Hematopoietic multipotent progenitor cell treated with erythropoietin and hydrocortisone succinate and interleukin-3 and kit ligand, for 8 days (in vitro differentiated cells): ENCODE measurements around the gene TP53RK.
"Not testable (repeated sequence)": the region's sequence is repeated elsewhere in the genome, so short reads cannot be mapped to it uniquely, and the experiment has no call there.

Source experiments
- DNase-seq: peaks from one replicate; pipeline ENCODE4 v3.0.0-alpha.2; 2015

TP53RK gene

DNA sequence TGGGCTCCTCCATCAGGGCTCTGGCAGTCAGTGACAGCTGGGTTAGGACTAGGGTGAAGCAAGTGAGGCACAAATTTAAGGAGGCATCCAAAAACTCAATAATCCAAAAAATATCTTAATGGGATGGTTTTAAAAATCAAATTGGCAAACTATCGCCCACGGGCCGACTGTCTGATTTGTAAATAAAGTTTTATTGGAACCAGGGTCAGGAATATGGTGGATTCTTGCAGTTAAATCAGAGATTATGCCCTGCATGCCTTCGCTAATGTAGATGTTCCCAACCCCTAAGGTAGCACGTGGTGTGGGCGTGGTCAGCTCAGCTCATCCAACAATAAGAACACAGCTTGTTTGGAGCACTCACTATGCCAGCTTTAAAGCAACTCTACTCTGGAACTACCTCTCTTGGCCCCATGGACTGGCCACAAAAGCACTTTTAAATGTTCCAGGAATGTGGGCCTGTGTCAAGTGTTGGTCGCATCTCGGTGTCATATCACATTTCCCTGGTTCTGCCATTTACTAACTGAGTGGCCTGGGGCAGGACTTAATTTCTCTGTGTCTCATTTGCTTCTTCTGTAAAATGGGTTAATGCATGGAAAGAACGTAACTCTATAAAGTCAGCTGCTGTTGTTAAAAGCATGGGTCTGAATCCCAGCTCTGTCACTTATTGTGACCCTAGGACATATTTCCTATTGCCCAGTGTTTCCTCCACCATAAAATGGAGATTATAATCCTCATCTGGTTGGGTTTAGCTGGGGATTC, 7.0 kb downstream of the TP53RK start:
- DNase-seq: peak; percentile 62

DNA sequence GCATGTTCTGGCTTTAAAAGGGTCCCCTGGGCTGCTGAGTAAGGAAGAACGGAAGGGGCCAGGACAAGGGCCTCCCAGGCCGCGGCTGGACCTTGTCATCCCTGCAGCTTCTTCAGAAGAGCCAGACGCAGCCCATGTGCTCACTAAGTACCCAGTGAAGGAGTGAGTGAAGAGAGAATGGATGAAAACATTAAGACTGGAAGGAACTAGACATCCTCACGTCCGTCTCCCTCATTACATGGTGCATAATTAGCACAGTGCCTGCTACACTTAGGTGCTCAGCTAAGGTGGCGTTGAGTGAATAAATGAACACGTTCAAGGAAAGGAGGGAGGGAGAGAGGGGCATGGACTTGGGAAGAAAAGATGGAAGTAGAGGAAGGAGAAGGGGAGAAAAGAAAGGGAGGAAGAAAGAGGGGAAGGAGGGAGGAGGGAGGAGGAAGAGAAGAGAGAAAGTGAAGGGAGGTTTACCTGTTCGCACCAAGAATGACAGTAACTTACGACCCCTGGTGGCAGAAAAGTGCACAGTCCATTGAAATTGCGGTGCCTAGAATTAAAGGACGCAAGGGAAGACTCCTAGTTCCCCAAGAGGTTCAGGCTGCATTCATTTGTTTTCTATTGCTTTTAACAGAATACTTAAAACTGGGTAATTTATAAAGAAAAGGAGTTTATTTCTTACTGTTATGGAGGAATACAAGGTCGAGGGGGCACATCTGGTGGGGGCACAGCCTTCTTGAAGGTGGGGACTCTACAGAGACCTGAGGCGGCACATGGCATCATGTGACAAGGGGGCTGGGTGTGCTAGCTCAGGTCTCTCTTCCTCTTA, 8.0 kb downstream of the TP53RK start:
- peak; percentile 80 for DNase-seq

DNA sequence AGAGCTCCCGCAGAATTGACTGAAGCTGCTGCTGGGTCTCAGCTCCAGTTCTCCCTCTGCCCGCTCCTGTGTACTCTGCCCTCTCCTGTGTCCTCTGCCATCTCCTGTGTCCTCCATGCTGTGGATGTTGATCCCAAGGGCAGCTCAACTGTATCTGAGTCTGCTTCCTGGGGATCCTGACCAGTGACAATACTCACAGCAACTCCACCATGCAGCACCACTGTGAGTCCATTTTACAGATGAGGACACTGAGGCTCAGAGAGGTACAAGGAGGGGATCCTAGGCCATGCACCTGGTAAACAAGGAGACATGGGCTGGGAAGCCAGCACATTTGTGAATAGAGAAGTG, 8.6 kb downstream of the TP53RK start:
- DNase-seq: no peak

DNA sequence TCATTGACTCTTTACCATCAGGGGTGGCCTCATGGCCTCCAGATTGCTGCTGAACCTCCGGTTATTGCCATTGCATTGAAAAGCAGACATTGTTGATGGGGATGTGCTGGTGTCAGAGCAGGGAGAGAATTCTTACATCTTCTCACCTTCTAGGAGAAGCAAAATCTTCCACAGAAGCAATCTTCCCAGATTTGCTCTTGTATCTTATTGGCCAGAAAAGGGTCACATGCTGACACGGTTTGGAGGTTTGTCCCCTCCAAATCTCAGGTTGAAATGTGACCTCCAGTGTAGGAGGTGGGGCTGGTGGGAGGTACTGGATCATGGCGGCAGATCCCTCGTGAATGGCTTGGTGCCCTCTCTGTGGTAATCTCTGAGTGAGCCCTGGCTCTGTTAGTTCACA, 10.7 kb downstream of the TP53RK start:
- no peak for DNase-seq

DNA sequence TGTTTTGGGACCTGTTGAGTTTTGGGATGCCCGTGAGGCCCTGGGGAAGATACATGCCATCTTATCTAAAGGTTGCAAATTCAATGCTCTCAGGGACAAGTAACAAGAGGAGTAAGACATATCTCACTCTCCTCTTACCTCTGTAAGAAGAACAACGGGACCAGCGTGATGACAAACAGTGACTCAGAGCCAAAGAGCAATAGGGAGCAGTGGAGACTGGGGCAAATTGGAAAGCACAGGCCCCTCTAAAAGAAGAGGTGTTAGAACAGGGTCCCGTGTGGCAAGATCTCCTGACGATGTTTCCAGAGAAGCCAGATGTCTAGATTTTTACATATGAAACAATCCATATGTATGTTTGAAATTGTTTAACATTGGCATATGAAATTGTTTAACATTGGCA, 11.6 kb downstream of the TP53RK start:
- DNase-seq: no peak

DNA sequence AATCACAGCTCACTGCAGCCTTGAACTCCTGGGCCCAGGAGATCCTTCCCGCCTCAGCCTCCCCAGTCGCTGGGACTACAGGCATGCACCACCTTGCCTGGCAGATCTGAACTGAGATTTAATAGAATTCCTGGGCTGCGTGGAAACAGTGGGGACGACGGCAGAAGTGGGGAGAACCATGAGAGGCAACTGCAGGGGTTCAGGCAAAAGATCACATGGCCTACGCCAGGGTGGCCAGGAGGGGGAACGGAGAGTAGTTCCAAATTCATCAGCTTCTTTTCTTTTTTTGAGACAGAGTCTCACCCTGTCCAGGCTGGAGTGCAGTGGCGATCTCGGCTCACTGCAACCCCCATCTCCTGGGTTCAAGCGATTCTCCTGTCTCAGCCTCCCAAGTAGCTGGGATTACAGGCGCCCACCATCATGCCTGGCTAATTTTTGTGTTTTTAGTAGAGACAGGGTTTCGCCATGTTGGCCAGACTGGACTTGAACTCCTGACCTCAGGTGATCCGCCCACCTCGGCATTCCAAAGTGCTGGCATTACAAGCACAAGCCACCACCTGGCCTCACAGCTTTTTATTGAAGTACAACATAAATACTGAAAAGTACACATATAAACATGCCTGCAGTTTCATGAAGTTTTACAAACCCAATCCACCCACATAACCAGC, 12.5 kb downstream of the TP53RK start:
- DNase-seq: not testable (repeated sequence)

DNA sequence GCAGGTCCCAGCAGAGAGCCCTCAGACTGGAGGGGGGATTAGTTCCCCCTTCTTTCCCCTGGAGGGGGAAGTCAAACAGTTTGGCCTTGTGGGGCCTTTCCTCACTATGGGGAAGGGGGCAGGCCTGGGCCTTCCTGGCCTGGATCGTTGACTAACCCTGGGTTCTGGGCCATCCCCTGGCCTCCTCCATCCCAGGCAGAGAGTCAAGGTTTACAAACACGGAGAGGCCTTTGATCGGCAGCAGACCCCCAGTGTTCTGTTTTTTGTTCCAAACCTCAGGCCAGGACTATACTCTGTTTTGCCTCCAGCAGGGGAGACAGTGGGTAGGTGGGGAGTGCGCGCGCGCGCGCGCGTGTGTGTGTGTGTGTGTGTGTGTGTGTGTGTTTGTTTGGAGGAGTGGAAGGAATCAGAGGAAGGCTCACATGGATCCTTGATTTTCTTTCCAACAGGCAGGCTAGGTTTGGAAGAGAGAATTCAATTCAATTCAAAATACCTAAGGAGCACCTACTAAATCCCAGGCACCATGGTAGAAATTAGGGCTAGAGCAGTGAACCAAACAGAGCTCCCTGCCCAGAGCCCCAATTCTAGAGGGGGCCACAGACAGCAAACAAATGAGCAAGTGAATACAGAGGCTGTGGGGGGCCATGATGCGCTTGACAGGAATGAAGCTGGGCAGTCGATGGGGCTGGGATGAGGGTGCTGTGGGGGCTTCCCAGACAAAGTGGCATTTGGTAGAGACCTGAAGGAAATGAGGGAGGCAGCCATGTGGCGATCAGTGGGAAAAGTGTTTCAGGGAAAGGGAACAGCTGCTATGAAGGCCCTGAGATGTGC, 14.8 kb downstream of the TP53RK start:
- DNase-seq: no peak

DNA sequence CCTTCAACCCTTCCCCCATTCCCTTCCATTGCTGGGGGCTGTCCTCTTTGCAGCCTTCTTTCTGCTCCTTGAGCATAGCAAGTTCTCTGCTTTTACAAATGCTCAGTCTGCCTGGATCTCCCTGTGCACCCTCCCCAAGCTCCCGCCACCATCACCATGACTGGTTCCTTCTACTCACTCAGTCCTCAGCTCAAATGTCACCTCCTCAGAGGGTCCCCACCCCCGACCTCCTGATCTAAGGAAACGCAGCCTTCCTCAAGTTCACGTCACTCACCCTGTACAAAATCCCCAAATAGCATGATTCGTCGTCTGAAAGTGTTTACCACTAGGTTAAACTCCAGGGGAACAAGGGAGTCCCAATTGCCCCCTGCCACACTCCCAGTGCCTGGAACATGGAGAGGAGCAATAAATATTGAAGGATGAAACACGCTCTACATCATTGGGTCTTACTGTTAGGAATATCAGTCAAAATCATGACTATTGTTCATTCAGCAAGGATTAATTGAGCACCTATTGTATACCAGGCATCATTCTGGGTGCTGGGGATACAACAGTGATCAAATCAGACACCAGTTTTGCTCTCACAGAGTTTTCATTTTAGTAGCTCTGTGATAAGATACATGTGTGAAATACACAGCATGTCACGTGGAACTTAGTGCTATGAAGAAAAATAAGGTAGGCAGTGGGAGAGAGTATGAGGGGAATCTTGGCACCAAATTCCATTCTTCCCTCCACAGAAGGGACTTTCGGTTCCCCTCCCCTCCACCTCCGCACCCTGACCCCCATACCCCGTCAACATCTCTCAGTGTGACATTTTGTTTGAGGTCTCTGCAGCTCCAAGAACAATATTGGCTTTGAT, 15.6 kb downstream of the TP53RK start:
- DNase-seq: no peak

DNA sequence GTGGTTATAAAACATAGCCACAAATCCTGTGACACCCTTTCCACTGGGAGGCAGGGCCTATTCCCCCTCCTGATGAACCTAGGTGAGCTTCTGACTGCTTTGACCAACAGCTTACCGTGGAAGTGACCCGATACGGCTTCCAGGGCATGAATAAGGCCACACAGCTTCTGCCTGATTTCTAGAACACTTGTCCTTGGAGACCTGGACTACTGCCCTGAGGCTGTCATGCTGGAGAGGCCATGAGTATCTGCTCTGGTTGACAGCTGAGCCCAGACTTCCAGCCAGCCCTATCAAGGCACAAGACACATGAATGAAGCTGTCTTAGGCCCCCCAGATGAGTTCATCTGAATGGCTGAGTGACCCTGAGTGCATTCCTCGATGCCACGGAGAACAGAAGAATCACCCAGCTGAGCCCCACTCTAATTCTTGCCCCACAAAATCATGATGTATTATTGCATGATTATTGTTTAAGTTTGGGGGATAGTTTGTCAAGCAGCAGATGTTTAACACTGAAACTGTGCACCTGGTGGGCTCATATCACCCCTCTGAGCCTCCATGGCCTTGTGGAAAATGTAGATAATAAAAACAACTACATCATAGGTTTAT, 16.6 kb downstream of the TP53RK start:
- no peak for DNase-seq

DNA sequence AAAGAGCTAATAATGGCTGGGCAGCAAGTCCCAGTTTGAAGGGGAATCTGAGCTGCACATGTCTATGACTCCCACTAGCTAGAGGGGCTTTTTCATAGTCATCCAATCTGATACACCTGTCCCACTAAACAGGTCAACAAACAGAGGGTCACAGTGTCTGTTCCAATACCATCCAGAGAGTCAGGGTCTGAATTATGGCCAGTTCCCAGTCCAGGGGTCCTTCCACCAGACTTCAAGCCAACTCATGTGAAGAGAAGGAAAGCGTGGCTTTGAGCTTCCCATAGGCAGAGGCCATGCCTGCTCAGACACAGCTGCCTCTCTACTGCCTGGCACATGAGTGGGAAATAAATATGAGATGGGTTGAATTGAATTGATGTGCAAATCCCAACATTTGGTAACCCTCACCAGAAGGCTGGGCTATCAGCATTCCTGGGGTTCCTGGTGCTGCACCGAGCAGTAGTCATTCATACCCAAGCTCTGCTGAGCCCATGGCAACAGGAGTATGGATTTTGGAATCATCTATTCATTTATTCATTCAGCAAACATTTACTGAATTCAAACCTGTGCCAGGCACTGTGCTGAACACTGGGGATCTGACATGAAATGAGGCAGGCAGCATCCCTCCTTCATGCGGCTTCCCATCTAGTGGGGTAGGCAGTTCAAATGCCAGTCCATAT, 17.2 kb downstream of the TP53RK start:
- no peak for DNase-seq

DNA sequence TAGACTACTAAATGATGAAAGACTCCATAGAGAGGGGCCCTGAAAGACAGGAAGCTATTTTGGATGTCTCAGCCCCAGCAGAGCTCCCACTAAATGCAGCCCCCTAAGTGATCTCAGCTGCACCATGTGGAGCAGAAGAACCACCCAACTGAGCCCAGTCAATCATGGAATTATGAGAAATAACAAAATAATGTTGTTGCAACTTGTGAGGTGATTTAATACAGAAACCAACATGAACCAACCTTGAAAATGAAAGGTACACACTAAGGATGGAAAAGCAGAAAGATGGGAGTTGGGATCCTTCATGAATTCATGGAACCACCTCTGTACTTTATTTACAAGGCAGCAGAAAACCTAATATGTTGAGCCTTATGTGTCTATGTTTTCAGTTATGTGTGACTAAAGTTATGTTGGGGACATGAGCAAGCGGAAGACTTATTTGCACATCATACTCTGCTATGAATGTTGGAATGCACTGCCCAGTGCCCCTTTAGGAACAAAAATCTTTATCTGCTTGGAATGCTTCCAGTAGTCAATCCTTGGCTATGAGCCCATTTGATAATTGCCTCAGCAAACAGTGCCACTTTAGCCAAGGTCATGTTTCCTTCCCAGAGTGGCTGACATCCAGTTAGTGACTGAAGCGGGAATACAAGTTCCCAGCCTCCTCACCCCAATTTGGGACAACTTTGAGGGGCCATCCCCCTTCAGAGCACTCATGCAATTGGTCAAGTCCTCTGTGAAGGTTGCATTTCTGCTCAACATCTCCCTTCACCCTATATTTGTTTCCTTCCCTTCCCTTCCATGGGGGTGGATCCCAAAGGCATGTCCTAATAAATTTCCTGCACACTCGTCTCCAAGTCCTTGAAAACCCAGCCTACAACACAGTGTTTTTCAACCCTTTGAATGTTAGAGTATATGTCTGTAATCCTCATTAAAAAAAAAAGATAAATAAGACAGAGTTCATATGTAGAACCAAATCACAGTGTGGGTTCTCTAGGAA, 18.4 kb downstream of the TP53RK start:
- DNase-seq: no peak

DNA sequence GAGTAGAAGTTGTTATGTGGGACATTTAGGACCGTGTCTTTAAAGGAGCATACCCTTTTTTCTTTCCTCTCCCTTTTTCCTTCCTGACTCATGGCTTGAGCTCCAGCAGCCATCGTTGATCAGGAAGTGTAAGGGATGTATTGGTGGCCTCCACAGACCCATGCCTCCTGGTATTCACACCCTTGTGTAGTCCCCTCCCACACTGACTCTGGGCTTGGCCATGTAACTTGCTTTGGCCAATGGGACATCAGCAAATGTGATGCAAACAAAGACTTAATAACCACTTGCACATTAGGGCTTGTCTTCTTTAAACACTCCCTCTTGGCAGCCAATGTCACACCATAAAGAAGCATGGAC, 19.0 kb downstream of the TP53RK start:
- no peak for DNase-seq

DNA sequence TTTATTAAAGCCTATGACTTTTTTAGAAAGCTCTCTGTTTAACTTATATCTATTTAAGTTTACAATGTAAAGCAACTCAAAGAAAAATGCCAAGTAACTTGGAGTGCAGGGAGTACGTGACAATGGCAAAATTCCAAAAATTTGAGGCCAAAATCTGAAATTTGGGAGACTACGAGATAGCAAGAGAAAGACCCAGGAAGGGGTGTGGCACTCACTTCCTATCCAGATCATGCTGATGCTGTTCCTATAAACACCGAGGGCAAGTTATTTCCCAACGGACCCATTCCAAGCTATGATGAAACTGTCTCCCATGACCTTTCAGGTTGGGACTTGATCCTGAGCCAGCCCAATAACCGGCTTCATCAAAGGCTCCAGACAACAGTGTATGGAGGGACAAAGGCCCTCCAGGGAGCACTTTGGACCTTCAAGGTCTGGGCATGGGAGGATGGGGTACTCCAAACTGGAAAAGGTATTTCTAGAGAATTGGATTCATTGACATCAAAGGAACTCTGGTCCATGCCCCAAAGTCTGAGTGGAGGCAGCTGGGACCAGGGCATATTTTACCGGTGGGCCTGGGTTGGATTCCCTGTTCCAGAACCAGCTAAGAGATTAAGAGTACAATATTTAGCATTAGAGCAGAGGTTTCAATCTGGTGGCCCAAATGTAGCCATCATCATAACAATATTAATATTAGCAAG, 22.3 kb downstream of the TP53RK start:
- DNase-seq: no peak

DNA sequence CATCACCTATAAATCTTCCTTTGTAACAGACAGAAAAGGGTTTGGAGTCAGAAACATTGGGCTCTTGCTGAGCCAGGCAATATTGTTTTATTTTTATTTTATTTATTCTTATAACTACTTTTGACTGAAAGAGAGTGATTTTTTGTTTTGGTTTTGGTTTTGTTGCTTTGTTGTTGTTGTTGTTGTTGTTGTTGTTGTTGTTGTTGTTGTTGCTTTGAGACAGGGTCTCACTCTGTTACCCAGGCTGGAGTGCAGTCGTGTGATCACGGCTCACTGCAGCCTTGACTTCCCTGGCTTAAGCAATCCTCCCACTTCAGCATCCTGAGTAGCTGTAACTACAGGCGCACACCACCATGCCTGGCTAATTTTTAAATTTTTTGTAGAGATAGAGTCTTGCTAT, 22.9 kb downstream of the TP53RK start:
- DNase-seq: no peak

DNA sequence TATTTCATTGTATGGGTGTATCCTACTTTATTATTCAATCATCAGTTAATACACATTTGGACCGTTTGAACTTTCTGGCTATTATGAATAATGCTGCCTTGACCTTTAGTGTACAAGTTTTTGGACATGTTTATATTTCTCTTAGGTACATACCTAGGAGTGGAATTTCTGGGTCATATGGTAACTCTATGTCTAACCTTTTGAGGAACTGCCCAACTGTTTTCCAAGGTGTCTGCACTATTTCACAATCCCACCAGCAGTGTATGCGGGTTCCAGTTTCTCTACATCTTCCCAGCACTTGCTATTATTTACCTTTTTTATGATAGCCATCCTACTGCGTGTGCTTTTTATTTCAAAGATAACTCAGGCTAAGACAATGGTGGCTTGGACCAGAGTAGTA, 23.6 kb downstream of the TP53RK start:
- no peak for DNase-seq

DNA sequence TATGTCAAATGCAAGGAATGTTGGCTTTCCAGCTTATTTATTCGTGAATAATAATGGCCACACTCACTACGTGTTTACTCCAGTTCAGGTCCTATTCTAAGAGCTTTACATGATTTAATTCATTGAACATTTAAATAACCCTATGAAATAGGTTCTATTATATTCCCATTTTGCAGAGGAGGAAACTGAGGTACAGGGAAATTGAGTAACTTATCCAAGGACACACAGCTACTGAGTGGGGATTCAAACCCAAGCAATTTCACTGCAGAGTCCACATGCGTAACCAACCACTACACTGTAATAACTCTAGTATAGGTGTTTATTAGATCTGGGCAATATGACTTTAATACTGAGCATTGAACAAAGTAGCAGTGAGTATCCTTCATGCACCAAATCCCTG, 25.7 kb downstream of the TP53RK start:
- no peak for DNase-seq

DNA sequence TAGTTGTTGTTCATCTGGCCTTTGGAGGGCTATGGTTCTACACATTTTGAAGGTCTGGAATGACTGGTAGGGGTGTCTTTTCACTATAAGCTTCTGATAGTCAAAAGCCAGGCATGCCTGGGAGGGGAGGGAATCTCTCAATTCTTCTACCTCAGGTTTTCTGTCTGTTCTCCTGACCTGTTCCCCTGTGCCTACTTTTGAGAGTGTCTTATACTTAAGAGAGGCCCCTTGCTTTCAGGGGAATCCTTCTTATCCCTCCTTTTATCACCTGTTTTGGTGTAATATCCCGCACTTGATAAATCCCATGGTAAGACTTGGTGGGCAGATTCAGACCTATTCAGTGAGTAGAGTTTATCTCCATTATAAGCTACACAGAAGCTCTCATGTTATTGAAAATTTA, 27.6 kb downstream of the TP53RK start:
- no peak for DNase-seq

DNA sequence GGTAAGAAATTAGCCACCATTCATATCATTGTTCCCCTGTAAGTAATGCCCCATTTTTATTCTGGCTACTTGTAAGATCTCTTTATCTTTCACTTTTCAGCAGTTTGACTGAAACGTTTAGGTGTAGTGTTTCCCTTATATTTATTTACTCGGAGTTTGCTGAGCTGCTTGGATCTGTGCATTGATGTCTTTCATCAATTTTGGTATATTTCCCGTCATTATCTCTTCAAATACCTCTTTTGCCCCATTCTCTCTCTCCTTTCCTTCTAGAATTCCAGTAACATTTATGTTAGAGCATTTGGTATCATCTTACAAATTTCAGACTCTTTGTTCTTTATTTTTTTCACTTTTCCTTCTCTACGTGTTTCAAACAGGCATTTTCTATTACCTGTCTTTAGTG, 28.8 kb downstream of the TP53RK start:
- no peak for DNase-seq

DNA sequence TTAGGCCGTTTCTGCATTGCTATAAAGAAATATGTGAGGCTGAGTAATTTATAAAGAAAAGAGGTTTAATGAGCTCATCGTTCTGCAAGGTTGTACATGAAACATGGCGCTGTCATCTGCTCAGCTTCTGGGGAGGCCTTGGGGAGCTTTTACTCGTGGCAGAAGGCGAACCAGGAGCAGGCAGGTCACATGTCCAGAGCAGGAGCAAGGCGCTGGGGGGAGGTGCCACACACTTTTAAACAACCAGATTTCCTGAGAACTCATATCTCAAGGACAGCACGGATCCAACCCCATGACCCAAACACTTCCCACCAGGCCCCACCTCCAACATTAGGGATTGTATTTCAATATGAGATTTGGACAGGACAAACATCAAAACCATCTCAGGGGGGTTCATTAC, 31.6 kb downstream of the TP53RK start:
- no peak for DNase-seq
